ENCODE measurements around the gene FXN.

The FXN gene

GRCh38 chr9:69016191-69017096 is 19.1 kb upstream of the FXN start:
- no peak overlapping the region for H2AFZ ChIP-seq (ENCODE audit: low read depth, low read length)
- no peak overlapping the region for H3K27ac ChIP-seq (ENCODE audit: low read length)
- H3K36me3 ChIP-seq (replicated peaks; ENCODE audit: low read depth, low read length), result no peaks in the 10 kb centered on the region
- no peaks in the 10 kb centered on the region for H3K4me1 ChIP-seq (ENCODE audit: low read length)
- no peaks in the 10 kb centered on the region for H4K20me1 ChIP-seq (ENCODE audit: insufficient read depth, low read length)
- H3K4me3 ChIP-seq (ENCODE audit: low read length), result no peak overlapping the region
- no peak overlapping the region for H3K9ac ChIP-seq (ENCODE audit: low read length)
- peaks cover 7% of the 10 kb centered on the region for H3K27me3 ChIP-seq (ENCODE audit: low read depth, low read length)
- TF ChIP-seq EZH2phosphoT487 (IDR thresholded peaks at IDR 0.05; ENCODE audit: low read depth) (no peak), CTCF (IDR thresholded peaks at IDR 0.05; ENCODE audit: low read depth, low read length) (no peak)
- H3K79me2 ChIP-seq (ENCODE audit: low read length), result no peaks in the 10 kb centered on the region
- H3K9me3 ChIP-seq (ENCODE audit: insufficient read depth, low read length), result no peaks in the 10 kb centered on the region
- no peak overlapping the region for H3K4me2 ChIP-seq (ENCODE audit: low read length)

GRCh38 chr9:69018737-69019136 is 16.8 kb upstream of the FXN start:
- H3K27ac ChIP-seq (ENCODE audit: low read length), result no peak overlapping the region
- H3K27me3 ChIP-seq (ENCODE audit: low read depth, low read length), result peaks cover 18% of the 10 kb centered on the region

GRCh38 chr9:69019808-69020207 is 15.7 kb upstream of the FXN start:
- no peak overlapping the region for H2AFZ ChIP-seq (ENCODE audit: low read depth, low read length)
- H3K4me3 ChIP-seq (ENCODE audit: low read length), result no peak overlapping the region
- no peak overlapping the region for H3K4me2 ChIP-seq (ENCODE audit: low read length)
- H3K4me1 ChIP-seq (ENCODE audit: low read length), result no peaks in the 10 kb centered on the region
- H3K9ac ChIP-seq (ENCODE audit: low read length), result no peak overlapping the region
- H3K79me2 ChIP-seq (ENCODE audit: low read length), result no peaks in the 10 kb centered on the region
- no peak overlapping the region for H3K27ac ChIP-seq (ENCODE audit: low read length)
- no peaks in the 10 kb centered on the region for H4K20me1 ChIP-seq (ENCODE audit: insufficient read depth, low read length)
- no peaks in the 10 kb centered on the region for H3K36me3 ChIP-seq (replicated peaks; ENCODE audit: low read depth, low read length)
- TF ChIP-seq EZH2phosphoT487 (IDR thresholded peaks at IDR 0.05; ENCODE audit: low read depth) (no peak), CTCF (IDR thresholded peaks at IDR 0.05; ENCODE audit: low read depth, low read length) (no peak)
- no peaks in the 10 kb centered on the region for H3K9me3 ChIP-seq (ENCODE audit: insufficient read depth, low read length)
- H3K27me3 ChIP-seq (ENCODE audit: low read depth, low read length), result peaks cover 23% of the 10 kb centered on the region

More at GRCh38 chr9:69018737-69019136, 16.8 kb upstream of the FXN start:
- Histone ChIP-seq H3K4me2 (ENCODE audit: low read length) (no peak overlapping the region), H3K36me3 (replicated peaks; ENCODE audit: low read depth, low read length) (no peaks in the 10 kb centered on the region), H3K9me3 (ENCODE audit: insufficient read depth, low read length) (no peaks in the 10 kb centered on the region), H3K79me2 (ENCODE audit: low read length) (no peaks in the 10 kb centered on the region), H4K20me1 (ENCODE audit: insufficient read depth, low read length) (no peaks in the 10 kb centered on the region), H2AFZ (ENCODE audit: low read depth, low read length) (no peak overlapping the region), H3K4me1 (ENCODE audit: low read length) (no peaks in the 10 kb centered on the region), H3K4me3 (ENCODE audit: low read length) (no peak overlapping the region), H3K9ac (ENCODE audit: low read length) (no peak overlapping the region)
- no peak for TF ChIP-seq CTCF (IDR thresholded peaks at IDR 0.05; ENCODE audit: low read depth, low read length)
- TF ChIP-seq EZH2phosphoT487 (IDR thresholded peaks at IDR 0.05; ENCODE audit: low read depth), result no peak

GRCh38 chr9:69020301-69021145 is 15.0 kb upstream of the FXN start:
- Histone ChIP-seq H3K27me3 (ENCODE audit: low read depth, low read length) (peaks cover 23% of the 10 kb centered on the region), H3K79me2 (ENCODE audit: low read length) (no peaks in the 10 kb centered on the region), H3K4me2 (ENCODE audit: low read length) (no peak overlapping the region), H2AFZ (ENCODE audit: low read depth, low read length) (no peak overlapping the region), H3K27ac (ENCODE audit: low read length) (no peak overlapping the region), H3K9me3 (ENCODE audit: insufficient read depth, low read length) (no peaks in the 10 kb centered on the region), H3K4me3 (ENCODE audit: low read length) (no peak overlapping the region), H3K9ac (ENCODE audit: low read length) (no peak overlapping the region), H3K36me3 (replicated peaks; ENCODE audit: low read depth, low read length) (no peaks in the 10 kb centered on the region), H4K20me1 (ENCODE audit: insufficient read depth, low read length) (no peaks in the 10 kb centered on the region), H3K4me1 (ENCODE audit: low read length) (no peaks in the 10 kb centered on the region)
- TF ChIP-seq CTCF (IDR thresholded peaks at IDR 0.05; ENCODE audit: low read depth, low read length) (no peak), EZH2phosphoT487 (IDR thresholded peaks at IDR 0.05; ENCODE audit: low read depth) (no peak)
